Heart left ventricle (tissue), 13 donors: ENCODE results near the gene RNF182.

Source experiments
- CTCF ChIP-seq, 12 donors: fragments of 200-600 bp; sonication (generic) in 4 of 12; IDR thresholded peaks; one replicate each; pipeline versions ENCODE4 v1.5.0 to v1.8.0; 2018 to 2022; ENCODE audit warnings: antibody characterized with exemption in 12 of 12, mild to moderate bottlenecking in 5 of 12
- POLR2A ChIP-seq, 2 donors: fragments of 450-650 bp; IDR thresholded peaks; one replicate each; pipeline ENCODE4 v1.6.1; 2017; ENCODE audit warnings: antibody characterized with exemption in 2 of 2, mild to moderate bottlenecking in 2 of 2, moderate library complexity in 2 of 2
- donor health status: ischemic (EF 13 %, LVEDD 7.1; RV severe dilation, severe dysfunction).
- donor health status: DM: no; HTN: yes; CAD: no.
- donor health status: DM: no; HTN: no; CAD: no.
- donor health status: ischemic (EF 25% LVEDD 6.9; RV normal size, moderate dysfunction).
- donor health status: ischemic (EF 25% LVEDD 5.7; RV mildly dilated, moderate dysfunction).
- donor health status: ischemic (EF 35%, LVEDD 5.7; RV mildly dilated, moderate dysfunction).
- donor health status: nonischemic (EF 11% LVEDD 7.7; RV severe dilation, severe dysfunction).
- donor health status: DM: yes; HTN: yes; CAD: no.
- donor health status: PGD.
- donor health status: ischemic (EF 29% LVEDD 5.4; RV normal size, mild dysfunction).
- donor health status: nonischemic (EF 23%, LVEDD 6.1; RV moderate dilation, normal function).

GRCh38 chr6:13924949-13925881, at the start of gene RNF182:
- TF ChIP-seq POLR2A (IDR thresholded peaks at IDR 0.05) (no peak), CTCF (IDR thresholded peaks at IDR 0.05) (no peak)
